H9 (cell line): ENCODE data around the gene MCM10. TPM values are rescaled to one million over a fixed set of nuclear protein-coding genes. Genes with fewer than 3 reads are reported as not detected.

Experiments used
- DNase-seq: peaks from one replicate; pipeline ENCODE4 v3.0.0-alpha.2; 2017
- H2AFZ ChIP-seq: one replicate; pipeline ENCODE4 v1.6.1; 2013; ENCODE audit warnings: mild to moderate bottlenecking, low read length, control low read depth, moderate library complexity
- H2AK5ac ChIP-seq: 2 replicates; pipeline ENCODE4 v1.6.1; 2013; ENCODE audit warnings: low read length, control low read depth, mixed read lengths; ENCODE audit not compliant: insufficient read length
- H2BK120ac ChIP-seq: one replicate; pipeline ENCODE4 v1.6.1; 2013; ENCODE audit warnings: low read depth, mild to moderate bottlenecking, low read length, control low read depth, inconsistent platforms; ENCODE audit not compliant: poor library complexity, severe bottlenecking
- H2BK12ac ChIP-seq: 2 replicates; pipeline ENCODE4 v1.6.1; 2013; ENCODE audit warnings: low read length, control low read depth, mixed read lengths, low read depth; ENCODE audit not compliant: insufficient read length
- H2BK15ac ChIP-seq: 2 replicates; pipeline ENCODE4 v1.6.1; 2013; ENCODE audit warnings: low read depth, low read length, control low read depth
- H2BK20ac ChIP-seq: one replicate; pipeline ENCODE4 v1.6.1; 2013; ENCODE audit warnings: low read depth, mild to moderate bottlenecking, low read length, control low read depth, inconsistent platforms; ENCODE audit not compliant: poor library complexity, severe bottlenecking
- H2BK5ac ChIP-seq: 2 replicates; pipeline ENCODE4 v1.6.1; 2013; ENCODE audit warnings: low read length, control low read depth, mixed read lengths; ENCODE audit not compliant: insufficient read length
- H3K14ac ChIP-seq: 2 replicates; pipeline ENCODE4 v1.6.1; 2013; ENCODE audit warnings: low read length, control low read depth; ENCODE audit not compliant: insufficient read depth
- H3K18ac ChIP-seq: 2 replicates; pipeline ENCODE4 v1.6.1; 2013; ENCODE audit warnings: low read depth, mild to moderate bottlenecking, mixed read lengths, low read length, control low read depth; ENCODE audit not compliant: insufficient read length
- H3K23ac ChIP-seq: 2 replicates; pipeline ENCODE4 v1.6.1; 2013; ENCODE audit warnings: low read length, control low read depth, mixed read lengths, low read depth; ENCODE audit not compliant: insufficient read length
- H3K23me2 ChIP-seq: 2 replicates; pipeline ENCODE4 v1.6.1; 2013; ENCODE audit warnings: low read depth, mild to moderate bottlenecking, mixed read lengths, low read length, control low read depth; ENCODE audit not compliant: insufficient read length, poor library complexity, severe bottlenecking
- H3K27ac ChIP-seq: 2 replicates; pipeline ENCODE4 v1.5.1; 2013; ENCODE audit warnings: low read length, control low read depth, mixed read lengths, low read depth; ENCODE audit not compliant: insufficient read length
- H3K27me3 ChIP-seq: 2 replicates; pipeline ENCODE4 v1.6.1; 2013; ENCODE audit warnings: low read length, control low read depth, inconsistent platforms; ENCODE audit not compliant: insufficient read depth
- H3K4ac ChIP-seq: 2 replicates; pipeline ENCODE4 v1.6.1; 2013; ENCODE audit warnings: low read depth, mild to moderate bottlenecking, control low read depth, inconsistent platforms, low read length, moderate library complexity
- H3K4me1 ChIP-seq: 2 replicates; pipeline ENCODE4 v1.6.1; 2013; ENCODE audit warnings: low read length, control low read depth, inconsistent platforms; ENCODE audit not compliant: insufficient read depth
- H3K4me2 ChIP-seq: 2 replicates; pipeline ENCODE4 v1.6.1; 2013; ENCODE audit warnings: low read length, control low read depth, mixed read lengths; ENCODE audit not compliant: insufficient read length, insufficient read depth
- H3K56ac ChIP-seq: 2 replicates; pipeline ENCODE4 v1.6.1; 2013; ENCODE audit warnings: low read depth, mild to moderate bottlenecking, mixed read lengths, low read length, control low read depth; ENCODE audit not compliant: insufficient read length
- H3K79me1 ChIP-seq: 2 replicates; pipeline ENCODE4 v1.6.1; 2013; ENCODE audit warnings: low read depth, mild to moderate bottlenecking, moderate library complexity, low read length, control low read depth, inconsistent platforms; ENCODE audit not compliant: insufficient read depth, poor library complexity, severe bottlenecking
- H3K79me2 ChIP-seq: 2 replicates; pipeline ENCODE4 v1.6.1; 2013; ENCODE audit warnings: low read length, control low read depth, inconsistent platforms; ENCODE audit not compliant: insufficient read depth
- H3K9ac ChIP-seq: 2 replicates; pipeline ENCODE4 v1.6.1; 2013; ENCODE audit warnings: low read length, control low read depth, mixed read lengths; ENCODE audit not compliant: insufficient read length; ENCODE audit errors: extremely low read depth
- H3K9me3 ChIP-seq: one replicate; pipeline ENCODE4 v1.6.1; 2013; ENCODE audit warnings: low read depth, low read length, inconsistent platforms; ENCODE audit not compliant: control insufficient read depth
- H3T11ph ChIP-seq: one replicate; pipeline ENCODE4 v1.6.1; 2013; ENCODE audit warnings: mild to moderate bottlenecking, low read length, control low read depth, inconsistent platforms
- H4K20me1 ChIP-seq: one replicate; pipeline ENCODE4 v1.6.1; 2013; ENCODE audit not compliant: control insufficient read depth, insufficient read length, insufficient read depth
- H4K5ac ChIP-seq: 2 replicates; pipeline ENCODE4 v1.6.1; 2013; ENCODE audit warnings: low read depth, mild to moderate bottlenecking, mixed read lengths, low read length, control low read depth; ENCODE audit not compliant: insufficient read length
- H4K8ac ChIP-seq: replicated peaks from 2 replicates; pipeline ENCODE4 v1.6.1; 2013; ENCODE audit warnings: low read length, control low read depth, mixed read lengths, low read depth; ENCODE audit not compliant: insufficient read length
- H4K91ac ChIP-seq: 2 replicates; pipeline ENCODE4 v1.6.1; 2013; ENCODE audit warnings: low read depth, mild to moderate bottlenecking, moderate library complexity, mixed read lengths, low read length, control low read depth; ENCODE audit not compliant: insufficient read length
- H3K27ac Mint-ChIP-seq, 3 experiments: 2 replicates in 2 of 3; 3 replicates in 1 of 3; pipeline ENCODE4 v1.8.0; 2020 to 2021; ENCODE audit warnings: mixed read lengths in 3 of 3, mild to moderate bottlenecking in 1 of 3, moderate library complexity in 1 of 3
- H3K27me3 Mint-ChIP-seq: 2 replicates; pipeline ENCODE4 v1.8.0; 2021; ENCODE audit warnings: low read depth, mild to moderate bottlenecking, moderate library complexity, mixed read lengths
- H3K36me3 Mint-ChIP-seq, 3 experiments: 2 replicates in 2 of 3; 3 replicates in 1 of 3; pipeline ENCODE4 v1.8.0; 2020 to 2021; ENCODE audit warnings: low read depth in 3 of 3, mixed read lengths in 3 of 3; ENCODE audit not compliant: insufficient read depth in 1 of 3
- H3K4me1 Mint-ChIP-seq, 2 experiments: 2 replicates each; pipeline ENCODE4 v1.8.0; 2020; ENCODE audit warnings: mixed read lengths in 2 of 2
- H3K4me3 Mint-ChIP-seq, 2 experiments: 2 replicates in 1 of 2; 3 replicates in 1 of 2; pipeline ENCODE4 v1.8.0; 2020 to 2021; ENCODE audit warnings: mild to moderate bottlenecking in 2 of 2, mixed read lengths in 2 of 2, moderate library complexity in 1 of 2
- H3K9me3 Mint-ChIP-seq, 2 experiments: 2 replicates in 1 of 2; 3 replicates in 1 of 2; pipeline ENCODE4 v1.8.0; 2020; ENCODE audit warnings: mild to moderate bottlenecking in 2 of 2, mixed read lengths in 2 of 2, moderate library complexity in 1 of 2
- WGBS: extraction: QIAGEN DNeasy Blood & Tissue Kit; methylation state at CpG from one replicate; pipeline ENCODE4 v1.1.7; 2013; ENCODE audit warnings: missing lambda C conversion rate, low lambda C conversion rate, mixed read lengths; ENCODE audit not compliant: insufficient read length; ENCODE audit errors: extremely low coverage; 5-methylcytosine and 5-hydroxymethylcytosine counted together
- total RNA-seq: library from RNA; stranded (reverse); gene quantifications from 2 replicates; pipeline ENCODE4 v1.2.1, GENCODE V29; 2021
- TF ChIP-seq, protein P1 (sequence below): fragments of 200-600 bp; sonication (generic); conservative IDR thresholded peaks from 3 replicates; pipeline ENCODE4 v1.8.0; 2021; ENCODE audit warnings: antibody characterized with exemption, mild to moderate bottlenecking

MCM10 gene
- total RNA-seq, 1 experiment from 2014 or later, result 67.4 TPM

DNA sequence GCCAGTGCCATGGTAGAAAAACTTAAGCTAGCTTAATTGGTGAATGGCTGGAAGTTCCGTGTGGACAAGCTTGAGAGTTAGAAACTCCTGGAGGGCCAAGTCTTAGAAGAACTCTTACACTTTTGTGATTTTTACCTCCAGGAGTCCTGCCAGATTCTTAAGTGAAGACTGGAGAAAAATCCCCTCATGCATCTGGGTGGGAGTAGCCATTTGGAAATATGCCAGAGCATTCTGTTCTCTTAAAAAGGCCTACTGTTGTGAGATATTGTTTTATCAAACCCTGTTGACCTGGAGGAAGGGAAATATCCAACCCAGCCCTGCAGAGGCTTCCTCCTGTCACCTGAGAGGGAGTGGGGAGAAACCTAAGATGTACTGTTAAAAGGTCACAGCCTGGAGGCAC, 17.6 kb upstream of the MCM10 start:
- Histone ChIP-seq H4K8ac (no peak overlapping the region), H2BK20ac (no peak overlapping the region), H2BK15ac (no peak overlapping the region), H4K5ac (no peak overlapping the region), H3K27ac (no peak overlapping the region), H3K18ac (no peak overlapping the region), H2BK12ac (no peak overlapping the region), H4K91ac (no peak overlapping the region), H3K79me2 (no peaks in the 10 kb centered on the region), H3T11ph (no peak overlapping the region), H3K79me1 (no peaks in the 10 kb centered on the region), H3K23me2 (no peaks in the 10 kb centered on the region), H3K4ac (no peak overlapping the region), H3K4me2 (no peak overlapping the region), H3K23ac (no peak overlapping the region), H2AK5ac (no peak overlapping the region), H2BK5ac (no peak overlapping the region), H3K14ac (no peak overlapping the region), H3K9ac (no peak overlapping the region), H3K9me3 (no peaks in the 10 kb centered on the region), H2BK120ac (no peak overlapping the region), H3K4me1 (no peaks in the 10 kb centered on the region; the same call in 1 of the 2 replicates), H3K27me3 (no peaks in the 10 kb centered on the region), H4K20me1 (no peaks in the 10 kb centered on the region), H3K56ac (no peak overlapping the region), H2AFZ (no peak overlapping the region)
- no CpG with 5 or more reads among the region's 1 CpG for WGBS
- H3K27ac Mint-ChIP-seq, result no peak overlapping the region
- H3K4me3 Mint-ChIP-seq, result no peak overlapping the region
- H3K4me1 Mint-ChIP-seq, result peaks cover 12 to 27% of the 10 kb centered on the region in 2 experiments
- H3K9me3 Mint-ChIP-seq, result peaks cover 3 to 5% of the 10 kb centered on the region in 2 experiments; a peak in 2 of 5 replicates
- DNase-seq, result no peak
- H3K27me3 Mint-ChIP-seq, result no peaks in the 10 kb centered on the region
- TF ChIP-seq, protein P1, sequence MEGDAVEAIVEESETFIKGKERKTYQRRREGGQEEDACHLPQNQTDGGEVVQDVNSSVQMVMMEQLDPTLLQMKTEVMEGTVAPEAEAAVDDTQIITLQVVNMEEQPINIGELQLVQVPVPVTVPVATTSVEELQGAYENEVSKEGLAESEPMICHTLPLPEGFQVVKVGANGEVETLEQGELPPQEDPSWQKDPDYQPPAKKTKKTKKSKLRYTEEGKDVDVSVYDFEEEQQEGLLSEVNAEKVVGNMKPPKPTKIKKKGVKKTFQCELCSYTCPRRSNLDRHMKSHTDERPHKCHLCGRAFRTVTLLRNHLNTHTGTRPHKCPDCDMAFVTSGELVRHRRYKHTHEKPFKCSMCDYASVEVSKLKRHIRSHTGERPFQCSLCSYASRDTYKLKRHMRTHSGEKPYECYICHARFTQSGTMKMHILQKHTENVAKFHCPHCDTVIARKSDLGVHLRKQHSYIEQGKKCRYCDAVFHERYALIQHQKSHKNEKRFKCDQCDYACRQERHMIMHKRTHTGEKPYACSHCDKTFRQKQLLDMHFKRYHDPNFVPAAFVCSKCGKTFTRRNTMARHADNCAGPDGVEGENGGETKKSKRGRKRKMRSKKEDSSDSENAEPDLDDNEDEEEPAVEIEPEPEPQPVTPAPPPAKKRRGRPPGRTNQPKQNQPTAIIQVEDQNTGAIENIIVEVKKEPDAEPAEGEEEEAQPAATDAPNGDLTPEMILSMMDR, result no peak
- H3K36me3 Mint-ChIP-seq, result peaks cover 0 to 5% (median 0%) of the 10 kb centered on the region in 3 experiments; a peak in 1 of 7 replicates
